Astrocyte (in vitro differentiated cells and primary cell): ENCODE data around the gene MTO1.
"Not testable (repeated sequence)": the region's sequence is repeated elsewhere in the genome, so short reads cannot be mapped to it uniquely, and the experiment has no call there.

Experiments
- CTCF ChIP-seq: IDR thresholded peaks from 2 replicates; pipeline ENCODE4 v1.5.1; 2011; ENCODE audit warnings: low read depth, mild to moderate bottlenecking, inconsistent platforms, low read length, moderate library complexity; ENCODE audit not compliant: insufficient read depth
- EZH2 ChIP-seq: IDR thresholded peaks from 2 replicates; pipeline ENCODE4 v1.6.1; 2012; ENCODE audit warnings: mild to moderate bottlenecking, low read length, inconsistent platforms; ENCODE audit not compliant: insufficient read depth

DNA sequence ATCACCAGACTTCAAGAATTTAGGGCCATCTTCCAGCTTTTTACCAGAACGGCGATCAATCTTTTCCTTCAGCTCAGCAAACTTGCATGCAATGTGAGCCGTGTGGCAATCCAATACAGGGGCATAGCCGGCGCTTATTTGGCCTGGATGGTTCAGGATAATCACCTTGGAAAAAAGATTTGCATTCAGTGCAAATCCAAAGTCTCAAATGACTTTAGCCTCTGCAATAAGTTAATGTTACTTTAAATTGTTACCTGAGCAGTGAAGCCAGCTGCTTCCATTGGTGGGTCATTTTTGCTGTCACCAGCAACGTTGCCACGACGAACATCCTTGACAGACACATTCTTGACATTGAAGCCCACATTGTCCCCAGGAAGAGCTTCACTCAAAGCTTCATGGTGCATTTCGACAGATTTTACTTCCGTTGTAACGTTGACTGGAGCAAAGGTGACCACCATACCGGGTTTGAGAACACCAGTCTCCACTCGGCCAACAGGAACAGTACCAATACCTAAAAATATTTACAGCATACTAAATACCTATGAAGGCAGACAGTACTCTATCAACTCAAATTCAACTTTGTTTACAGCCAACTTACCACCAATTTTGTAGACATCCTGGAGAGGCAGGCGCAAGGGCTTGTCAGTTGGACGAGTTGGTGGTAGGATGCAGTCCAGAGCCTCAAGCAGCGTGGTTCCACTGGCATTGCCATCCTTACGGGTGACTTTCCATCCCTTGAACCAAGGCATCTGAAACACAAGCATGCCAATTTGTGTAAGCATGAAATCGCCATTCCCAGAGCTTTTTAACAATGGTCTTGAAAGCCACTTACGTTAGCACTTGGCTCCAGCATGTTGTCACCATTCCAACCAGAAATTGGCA, 56.8 kb downstream of the MTO1 start:
- TF ChIP-seq CTCF, EZH2: not testable (repeated sequence)
